ENCODE data around the gene BEST4. TPM values are rescaled to one million over a fixed set of nuclear protein-coding genes. Genes with fewer than 3 reads are reported as not detected.
"Not testable (repeated sequence)": the region's sequence is repeated elsewhere in the genome, so short reads cannot be mapped to it uniquely, and the experiment has no call there.

The BEST4 gene
- total and polyA plus RNA-seq, 2 experiments from 2014 or later, result 0.48 to 0.83 TPM

- Histone ChIP-seq H3K27ac (peak overlapping the region; percentile 94), H3K27me3 (no peaks in the 10 kb centered on the region)
These were observed 10.8 kb upstream of the BEST4 start for GRCh38 chr1:44798481-44799365.

GRCh38 chr1:44797886-44798285, 9.9 kb upstream of the BEST4 start:
- 88% methylated on average over 8 of the region's 8 CpGs for WGBS (ENCODE audit: low lambda C conversion rate, missing lambda C conversion rate)
- not testable (repeated sequence) for H3K27me3 ChIP-seq; DNase-seq (ENCODE audit: low spot score); H3K9me3 ChIP-seq (ENCODE audit: low read depth); H3K9me2 ChIP-seq (replicated peaks; ENCODE audit: insufficient read depth); H2AFZ ChIP-seq; H3K27ac ChIP-seq; H3K4me3 ChIP-seq; H3K4me2 ChIP-seq; H4K20me1 ChIP-seq (ENCODE audit: insufficient read depth, poor library complexity, severe bottlenecking); H3K4me1 ChIP-seq (ENCODE audit: insufficient read depth); H3K36me3 ChIP-seq (replicated peaks; ENCODE audit: insufficient read depth, low read depth)
- peaks cover 10% of the 10 kb centered on the region for H3K79me2 ChIP-seq

More at GRCh38 chr1:44798481-44799365, 10.8 kb upstream of the BEST4 start:
- TF ChIP-seq EZH2phosphoT487 (IDR thresholded peaks at IDR 0.05; ENCODE audit: low read depth, severe bottlenecking, unreplicated experiment), result no peak
- TF ChIP-seq EZH2 (IDR thresholded peaks at IDR 0.05; ENCODE audit: borderline replicate concordance), result no peak
- no peak for TF ChIP-seq CTCF (IDR thresholded peaks at IDR 0.05; ENCODE audit: poor library complexity)
- H3K9me2 ChIP-seq (replicated peaks; ENCODE audit: insufficient read depth), result no peaks in the 10 kb centered on the region
- H3K36me3 ChIP-seq (replicated peaks; ENCODE audit: insufficient read depth, low read depth), result no peaks in the 10 kb centered on the region
- no peaks in the 10 kb centered on the region for H4K20me1 ChIP-seq (ENCODE audit: insufficient read depth, poor library complexity, severe bottlenecking)
- H3K4me3 ChIP-seq, result no peak overlapping the region
- H3K79me2 ChIP-seq, result peaks cover 10% of the 10 kb centered on the region
- peak overlapping the region; percentile 94 for H3K4me2 ChIP-seq
- no peak for DNase-seq (ENCODE audit: low spot score)
- no peaks in the 10 kb centered on the region for H3K4me1 ChIP-seq (ENCODE audit: insufficient read depth)
- WGBS (ENCODE audit: low lambda C conversion rate, missing lambda C conversion rate), result 89% methylated on average over 10 of the region's 10 CpGs
- no peaks in the 10 kb centered on the region for H3K9me3 ChIP-seq (ENCODE audit: low read depth)
- H2AFZ ChIP-seq, result peak overlapping the region; percentile 24

GRCh38 chr1:44792736-44793502, 4.9 kb upstream of the BEST4 start:
- no peak for TF ChIP-seq CTCF (IDR thresholded peaks at IDR 0.05; ENCODE audit: poor library complexity)
- no peak for TF ChIP-seq EZH2phosphoT487 (IDR thresholded peaks at IDR 0.05; ENCODE audit: low read depth, severe bottlenecking, unreplicated experiment)
- TF ChIP-seq EZH2 (IDR thresholded peaks at IDR 0.05; ENCODE audit: borderline replicate concordance), result no peak
- no peaks in the 10 kb centered on the region for H3K4me1 ChIP-seq (ENCODE audit: insufficient read depth)
- H3K9me3 ChIP-seq (ENCODE audit: low read depth), result no peaks in the 10 kb centered on the region
- no peaks in the 10 kb centered on the region for H3K79me2 ChIP-seq
- no peaks in the 10 kb centered on the region for H3K9me2 ChIP-seq (replicated peaks; ENCODE audit: insufficient read depth)
- no peak overlapping the region for H2AFZ ChIP-seq
- WGBS (ENCODE audit: low lambda C conversion rate, missing lambda C conversion rate), result 93% methylated on average over 9 of the region's 9 CpGs
- no peak overlapping the region for H3K4me3 ChIP-seq
- H3K27me3 ChIP-seq, result no peaks in the 10 kb centered on the region
- H4K20me1 ChIP-seq (ENCODE audit: insufficient read depth, poor library complexity, severe bottlenecking), result no peaks in the 10 kb centered on the region
- H3K36me3 ChIP-seq (replicated peaks; ENCODE audit: insufficient read depth, low read depth), result no peaks in the 10 kb centered on the region
- no peak for DNase-seq (ENCODE audit: low spot score)
- H3K4me2 ChIP-seq, result no peak overlapping the region
- no peak overlapping the region for H3K27ac ChIP-seq

Measured in hepatocyte (in vitro differentiated cells).